GM18526 (cell line): ENCODE data around the gene SH3GL3.

ENCODE experiments used
- POLR2A ChIP-seq: IDR thresholded peaks from 3 replicates; pipeline ENCODE4 v1.6.1; 2011; ENCODE audit not compliant: insufficient read length; ENCODE audit errors: extremely low read depth

Gene SH3GL3

GRCh38 chr15:83571820-83572707 is 124.9 kb downstream of the SH3GL3 start:
- TF ChIP-seq POLR2A, result no peak

GRCh38 chr15:83574345-83574744 is 127.2 kb downstream of the SH3GL3 start:
- TF ChIP-seq POLR2A, result no peak

GRCh38 chr15:83578691-83579090 is 131.6 kb downstream of the SH3GL3 start:
- no peak for TF ChIP-seq POLR2A

- TF ChIP-seq POLR2A, result no peak
Measured at GRCh38 chr15:83581381-83581780, 134.2 kb downstream of the SH3GL3 start.

GRCh38 chr15:83582381-83582780 is 135.2 kb downstream of the SH3GL3 start:
- TF ChIP-seq POLR2A, result no peak

GRCh38 chr15:83585601-83586335 is 138.6 kb downstream of the SH3GL3 start:
- TF ChIP-seq POLR2A, result no peak

GRCh38 chr15:83587091-83587490 is 139.9 kb downstream of the SH3GL3 start:
- no peak for TF ChIP-seq POLR2A

- TF ChIP-seq POLR2A, result no peak
Measured at GRCh38 chr15:83588441-83588840, 141.3 kb downstream of the SH3GL3 start.

- TF ChIP-seq POLR2A, result no peak
Measured at GRCh38 chr15:83592370-83593040, 145.4 kb downstream of the SH3GL3 start.

GRCh38 chr15:83595191-83595590 is 148.1 kb downstream of the SH3GL3 start:
- TF ChIP-seq POLR2A, result no peak

GRCh38 chr15:83598031-83598430 is 150.9 kb downstream of the SH3GL3 start:
- no peak for TF ChIP-seq POLR2A

- no peak for TF ChIP-seq POLR2A
Measured at GRCh38 chr15:83602021-83602420, 154.9 kb downstream of the SH3GL3 start.

GRCh38 chr15:83604549-83604948 is 157.4 kb downstream of the SH3GL3 start:
- no peak for TF ChIP-seq POLR2A

- no peak for TF ChIP-seq POLR2A
Measured at GRCh38 chr15:83605111-83605945, 158.2 kb downstream of the SH3GL3 start.

- no peak for TF ChIP-seq POLR2A
Measured at GRCh38 chr15:83610132-83610531, 163.0 kb downstream of the SH3GL3 start.
